Measurements from ENCODE around the gene KRT39.

Gene KRT39

DNA sequence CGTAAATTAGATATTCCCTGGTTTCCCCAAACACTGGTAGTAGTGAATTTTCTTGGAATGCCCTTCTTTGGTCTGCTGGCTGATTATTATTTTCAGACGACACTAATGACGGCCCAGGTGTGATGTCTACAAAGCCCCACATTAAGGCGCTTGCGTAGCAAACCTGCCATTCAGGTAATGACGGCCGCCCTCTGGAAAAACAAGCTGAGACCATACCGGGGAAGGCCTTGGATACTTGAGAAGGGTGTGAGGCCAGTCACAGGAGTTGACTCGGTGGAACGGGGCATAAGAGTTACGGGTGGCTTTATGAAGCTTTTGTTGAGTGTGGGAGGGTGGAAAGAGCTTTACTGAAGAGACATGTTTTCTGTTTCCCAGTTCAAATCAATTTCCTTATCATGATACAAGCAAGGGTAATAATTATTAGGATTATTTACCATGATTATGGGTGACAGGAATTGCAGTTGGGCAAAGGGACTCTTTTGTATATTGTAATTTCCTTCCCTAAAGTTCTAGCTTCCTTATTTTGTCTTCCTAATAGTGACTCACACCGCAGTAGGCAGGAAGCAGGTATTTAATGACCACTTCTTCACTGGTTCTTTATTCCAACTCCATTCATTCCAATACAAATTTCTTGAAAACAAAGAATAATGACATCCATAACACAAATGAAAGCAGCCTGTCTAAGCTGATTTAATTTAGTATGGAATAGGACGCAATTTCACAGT is 54.1 kb downstream of the KRT39 start:
- no peak for DNase-seq (ENCODE audit: low read depth)
- no peak overlapping the region for H3K4me3 ChIP-seq (replicated peaks; ENCODE audit: low read depth, low read length)
- TF ChIP-seq, protein P1, sequence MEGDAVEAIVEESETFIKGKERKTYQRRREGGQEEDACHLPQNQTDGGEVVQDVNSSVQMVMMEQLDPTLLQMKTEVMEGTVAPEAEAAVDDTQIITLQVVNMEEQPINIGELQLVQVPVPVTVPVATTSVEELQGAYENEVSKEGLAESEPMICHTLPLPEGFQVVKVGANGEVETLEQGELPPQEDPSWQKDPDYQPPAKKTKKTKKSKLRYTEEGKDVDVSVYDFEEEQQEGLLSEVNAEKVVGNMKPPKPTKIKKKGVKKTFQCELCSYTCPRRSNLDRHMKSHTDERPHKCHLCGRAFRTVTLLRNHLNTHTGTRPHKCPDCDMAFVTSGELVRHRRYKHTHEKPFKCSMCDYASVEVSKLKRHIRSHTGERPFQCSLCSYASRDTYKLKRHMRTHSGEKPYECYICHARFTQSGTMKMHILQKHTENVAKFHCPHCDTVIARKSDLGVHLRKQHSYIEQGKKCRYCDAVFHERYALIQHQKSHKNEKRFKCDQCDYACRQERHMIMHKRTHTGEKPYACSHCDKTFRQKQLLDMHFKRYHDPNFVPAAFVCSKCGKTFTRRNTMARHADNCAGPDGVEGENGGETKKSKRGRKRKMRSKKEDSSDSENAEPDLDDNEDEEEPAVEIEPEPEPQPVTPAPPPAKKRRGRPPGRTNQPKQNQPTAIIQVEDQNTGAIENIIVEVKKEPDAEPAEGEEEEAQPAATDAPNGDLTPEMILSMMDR (IDR thresholded peaks at IDR 0.05; ENCODE audit: low read length, missing control alignments): no peak

DNA sequence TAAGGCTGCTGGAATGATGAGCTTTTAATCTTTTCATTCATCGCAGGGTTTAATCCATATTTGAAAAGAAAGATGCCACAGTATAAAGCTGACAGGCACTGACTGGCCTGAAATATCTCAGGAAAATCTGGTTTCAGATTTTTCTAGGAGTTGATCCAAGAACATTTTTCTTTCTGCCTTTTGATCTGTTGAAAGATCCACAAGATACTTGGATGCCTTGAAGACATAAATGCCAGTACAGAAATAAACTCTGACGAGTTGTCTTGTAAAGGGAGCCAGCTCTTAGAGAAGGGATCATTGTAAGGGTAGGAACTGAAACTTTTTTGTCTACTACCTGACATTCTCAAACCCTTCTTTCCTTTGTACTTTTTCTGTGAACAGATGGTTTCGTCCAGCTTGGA is 56.3 kb downstream of the KRT39 start:
- H3K4me3 ChIP-seq (replicated peaks; ENCODE audit: low read depth, low read length): no peak overlapping the region
- peak; percentile 23 for DNase-seq (ENCODE audit: low read depth)
- TF ChIP-seq, protein P1 (IDR thresholded peaks at IDR 0.05; ENCODE audit: low read length, missing control alignments): no peak

DNA sequence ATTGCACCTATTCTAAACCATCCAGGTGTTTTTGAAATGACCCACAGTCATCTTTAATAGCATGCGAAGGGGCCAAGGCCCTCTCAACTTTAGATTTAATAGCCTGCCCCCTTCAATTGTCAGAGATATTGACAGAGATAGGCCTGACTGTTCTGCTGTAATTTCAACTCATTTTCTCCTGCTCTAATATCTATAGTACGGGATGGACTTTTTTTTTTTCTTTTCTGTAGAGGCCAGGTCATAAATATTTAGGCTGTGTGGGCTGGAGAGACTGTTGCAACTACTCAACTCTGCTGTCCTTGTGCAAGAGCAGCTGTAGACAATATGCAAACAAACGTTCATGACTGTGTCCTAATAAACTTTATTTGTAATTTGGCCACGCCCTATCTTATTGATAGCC is 57.0 kb downstream of the KRT39 start:
- TF ChIP-seq, protein P1 (IDR thresholded peaks at IDR 0.05; ENCODE audit: low read length, missing control alignments): no peak
- no peak overlapping the region for H3K4me3 ChIP-seq (replicated peaks; ENCODE audit: low read depth, low read length)
- DNase-seq (ENCODE audit: low read depth): peak; percentile 74

DNA sequence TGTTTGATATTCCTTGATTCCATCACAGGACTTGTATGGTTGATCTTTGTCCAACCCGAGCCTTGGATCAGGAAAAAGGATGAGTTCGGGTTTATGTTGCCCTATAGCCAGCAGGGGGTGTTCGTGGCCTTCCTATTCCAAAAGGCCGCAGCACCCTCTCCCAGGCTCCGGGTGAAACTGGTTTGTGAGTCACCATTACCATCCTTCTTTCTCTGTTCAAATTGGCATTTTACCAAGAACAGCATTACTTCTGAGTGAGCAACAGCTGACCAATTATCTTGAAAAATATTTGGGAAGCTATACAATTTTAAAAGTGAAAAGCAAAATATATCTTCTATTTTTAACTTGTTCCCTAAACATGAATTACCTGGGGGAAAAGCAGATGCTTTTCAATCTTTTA is 57.4 kb downstream of the KRT39 start:
- TF ChIP-seq, protein P1 (IDR thresholded peaks at IDR 0.05; ENCODE audit: low read length, missing control alignments): peak; percentile 76
- H3K4me3 ChIP-seq (replicated peaks; ENCODE audit: low read depth, low read length): no peak overlapping the region
- DNase-seq (ENCODE audit: low read depth): peak; percentile 97
